NCI-H345 treated with DMSO at 0.1 percent for 48 hours (cell line): ENCODE measurements around the gene SIL1.
"Not testable (repeated sequence)": the region's sequence is repeated elsewhere in the genome, so short reads cannot be mapped to it uniquely, and the experiment has no call there.

Experiments
- DNase-seq: peaks from one replicate; lab custom pipeline; 2025; ENCODE audit not compliant: unreplicated experiment; lab: John Stamatoyannopoulos, UW

SIL1 gene

GRCh38 chr5:139177809-139178588, 20.2 kb downstream of the SIL1 start:
- peak; percentile 91 for DNase-seq

GRCh38 chr5:139177281-139177680, 20.9 kb downstream of the SIL1 start:
- DNase-seq, result not testable (repeated sequence)

GRCh38 chr5:139174382-139174781, 23.8 kb downstream of the SIL1 start:
- not testable (repeated sequence) for DNase-seq

- no peak for DNase-seq
Measured at GRCh38 chr5:139171779-139172404, 26.3 kb downstream of the SIL1 start.

- DNase-seq, result no peak
Measured at GRCh38 chr5:139167952-139168720, 30.0 kb downstream of the SIL1 start.

GRCh38 chr5:139167533-139167932, 30.6 kb downstream of the SIL1 start:
- DNase-seq, result no peak

- DNase-seq, result no peak
Measured at GRCh38 chr5:139167063-139167462, 31.1 kb downstream of the SIL1 start.

- DNase-seq, result not testable (repeated sequence)
Measured at GRCh38 chr5:139164897-139165296, 33.3 kb downstream of the SIL1 start.

GRCh38 chr5:139164020-139164419, 34.1 kb downstream of the SIL1 start:
- no peak for DNase-seq

- DNase-seq, result no peak
Measured at GRCh38 chr5:139162448-139162847, 35.7 kb downstream of the SIL1 start.

- DNase-seq, result no peak
Measured at GRCh38 chr5:139158791-139159190, 39.4 kb downstream of the SIL1 start.

- no peak for DNase-seq
Measured at GRCh38 chr5:139157556-139157955, 40.6 kb downstream of the SIL1 start.

GRCh38 chr5:139156814-139157213, 41.4 kb downstream of the SIL1 start:
- no peak for DNase-seq

- no peak for DNase-seq
Measured at GRCh38 chr5:139155333-139155732, 42.8 kb downstream of the SIL1 start.

- no peak for DNase-seq
Measured at GRCh38 chr5:139151902-139152301, 46.3 kb downstream of the SIL1 start.

GRCh38 chr5:139150367-139150999, 47.7 kb downstream of the SIL1 start:
- no peak for DNase-seq

- DNase-seq, result no peak
Measured at GRCh38 chr5:139149477-139150199, 48.5 kb downstream of the SIL1 start.

- no peak for DNase-seq
Measured at GRCh38 chr5:139148986-139149385, 49.2 kb downstream of the SIL1 start.

- peak; percentile 34 for DNase-seq
Measured at GRCh38 chr5:139148306-139148705, 49.9 kb downstream of the SIL1 start.

GRCh38 chr5:139147483-139148087, 50.6 kb downstream of the SIL1 start:
- peak; percentile 57 for DNase-seq
